HG03280 (cell line): Measurements from ENCODE around the gene KIF17.
"Not testable (repeated sequence)": the region's sequence is repeated elsewhere in the genome, so short reads cannot be mapped to it uniquely, and the experiment has no call there.

Experiments used
- ATAC-seq: cut with Tn5 transposase; IDR thresholded peaks from one replicate; pipeline ENCODE4 v1.9.1; 2021; ENCODE audit warnings: mild to moderate bottlenecking, moderate library complexity; ENCODE audit not compliant: unreplicated experiment

The KIF17 gene

DNA sequence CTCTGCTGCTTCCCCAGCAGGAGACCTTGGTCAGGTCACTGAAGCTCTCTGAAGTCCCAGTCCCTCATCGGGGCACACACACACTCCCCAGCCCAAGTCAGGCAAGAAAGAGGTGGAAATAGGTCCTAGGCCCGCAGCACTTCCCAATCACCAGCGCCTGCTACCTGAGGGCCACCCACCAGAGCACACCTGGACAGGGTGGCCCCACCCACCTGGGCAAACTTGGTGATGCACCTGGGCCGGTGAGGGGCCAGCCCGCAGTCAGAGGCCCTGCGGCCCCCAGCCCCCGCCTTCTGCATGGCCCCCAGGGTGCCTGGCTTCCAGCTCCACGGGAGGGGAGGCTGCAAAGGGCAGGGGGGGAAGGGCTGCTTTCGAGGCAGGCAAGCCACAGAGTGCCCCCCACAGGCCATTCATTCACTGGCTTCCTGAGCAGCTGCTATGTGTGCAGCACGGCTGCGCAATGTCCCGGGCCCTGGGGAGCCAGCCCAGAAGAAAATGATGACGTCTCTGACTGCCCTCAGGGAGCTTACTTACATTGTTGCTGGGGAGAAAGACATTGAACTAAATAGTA lies 10.0 kb upstream of the KIF17 start:
- no peak for ATAC-seq

DNA sequence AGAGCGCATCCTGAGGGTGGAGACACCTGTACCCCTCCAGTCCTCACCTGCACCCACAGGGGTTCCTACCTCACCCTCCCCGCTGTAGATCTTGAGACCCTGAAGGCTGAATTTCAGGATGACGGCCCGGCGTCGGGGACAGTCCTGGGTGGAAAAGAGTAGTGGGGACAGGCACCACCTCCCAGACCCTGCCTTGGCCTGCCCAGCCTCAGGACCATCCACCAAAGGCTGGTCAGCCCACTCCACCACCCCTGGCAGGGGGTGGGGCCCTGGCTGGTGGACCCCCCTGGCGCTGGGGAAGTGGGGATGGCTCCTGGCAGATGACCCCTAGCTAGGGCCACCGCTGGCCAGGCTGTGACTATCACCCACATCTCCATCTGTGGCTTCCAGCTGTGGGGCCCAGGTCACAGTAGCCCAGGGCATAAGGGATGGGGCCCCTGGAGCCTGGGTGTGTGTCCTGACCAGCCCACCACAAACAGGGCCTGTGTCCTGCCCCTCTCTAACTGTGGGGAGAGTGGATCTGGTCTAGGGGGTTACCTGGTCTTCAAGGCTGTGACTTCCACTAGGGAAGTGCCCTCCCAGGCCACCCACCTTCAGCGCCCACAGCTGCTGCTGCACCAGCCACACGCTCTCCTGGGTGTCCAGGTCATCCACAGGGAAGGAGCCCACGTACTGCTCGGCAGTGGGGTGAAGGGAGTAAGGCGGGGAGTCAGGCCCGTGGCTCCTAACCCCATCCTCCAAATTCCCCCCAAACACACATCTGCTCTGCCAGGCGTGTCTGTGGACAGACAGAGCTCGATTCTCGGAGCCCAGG lies 9.3 kb upstream of the KIF17 start:
- no peak for ATAC-seq

DNA sequence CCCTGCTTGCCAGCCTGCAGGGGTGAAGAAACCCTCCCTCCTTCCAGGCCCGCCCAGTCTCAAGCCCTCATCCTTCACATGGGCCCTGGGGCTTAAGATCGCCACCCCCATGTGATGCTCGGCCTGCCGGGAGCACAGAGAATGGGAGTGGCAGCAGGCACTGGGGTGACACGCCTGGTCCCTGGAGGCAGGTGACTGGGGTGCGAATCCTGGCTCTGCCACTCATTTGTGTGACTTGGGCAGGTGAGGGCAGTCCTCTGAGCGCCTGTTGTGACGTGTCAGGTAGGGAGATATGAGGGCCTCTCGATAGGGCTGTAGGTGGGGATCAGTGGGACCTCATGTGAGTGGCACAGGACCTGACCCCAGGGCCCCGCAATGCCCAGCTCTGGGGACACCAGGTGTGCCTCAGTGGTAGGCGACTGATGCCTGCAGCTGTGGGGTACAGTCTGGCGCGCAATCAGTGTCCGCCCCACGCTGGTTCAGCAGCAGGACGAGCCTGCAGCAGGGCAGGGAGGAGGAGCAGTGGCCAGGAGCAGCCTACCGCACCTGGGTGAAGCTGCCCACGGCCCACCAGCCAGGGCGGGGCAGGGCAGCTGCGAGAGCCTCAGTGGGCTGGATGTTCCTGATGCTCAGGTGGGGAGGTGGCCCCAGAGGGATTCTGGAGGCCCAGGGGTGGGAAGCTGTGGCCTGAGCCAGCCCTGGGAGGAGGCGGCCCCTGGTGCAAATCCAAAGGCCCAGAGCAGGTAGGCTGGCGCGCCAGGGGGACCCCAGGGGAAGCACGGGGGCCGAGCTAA lies 8.5 kb upstream of the KIF17 start:
- ATAC-seq, result no peak

DNA sequence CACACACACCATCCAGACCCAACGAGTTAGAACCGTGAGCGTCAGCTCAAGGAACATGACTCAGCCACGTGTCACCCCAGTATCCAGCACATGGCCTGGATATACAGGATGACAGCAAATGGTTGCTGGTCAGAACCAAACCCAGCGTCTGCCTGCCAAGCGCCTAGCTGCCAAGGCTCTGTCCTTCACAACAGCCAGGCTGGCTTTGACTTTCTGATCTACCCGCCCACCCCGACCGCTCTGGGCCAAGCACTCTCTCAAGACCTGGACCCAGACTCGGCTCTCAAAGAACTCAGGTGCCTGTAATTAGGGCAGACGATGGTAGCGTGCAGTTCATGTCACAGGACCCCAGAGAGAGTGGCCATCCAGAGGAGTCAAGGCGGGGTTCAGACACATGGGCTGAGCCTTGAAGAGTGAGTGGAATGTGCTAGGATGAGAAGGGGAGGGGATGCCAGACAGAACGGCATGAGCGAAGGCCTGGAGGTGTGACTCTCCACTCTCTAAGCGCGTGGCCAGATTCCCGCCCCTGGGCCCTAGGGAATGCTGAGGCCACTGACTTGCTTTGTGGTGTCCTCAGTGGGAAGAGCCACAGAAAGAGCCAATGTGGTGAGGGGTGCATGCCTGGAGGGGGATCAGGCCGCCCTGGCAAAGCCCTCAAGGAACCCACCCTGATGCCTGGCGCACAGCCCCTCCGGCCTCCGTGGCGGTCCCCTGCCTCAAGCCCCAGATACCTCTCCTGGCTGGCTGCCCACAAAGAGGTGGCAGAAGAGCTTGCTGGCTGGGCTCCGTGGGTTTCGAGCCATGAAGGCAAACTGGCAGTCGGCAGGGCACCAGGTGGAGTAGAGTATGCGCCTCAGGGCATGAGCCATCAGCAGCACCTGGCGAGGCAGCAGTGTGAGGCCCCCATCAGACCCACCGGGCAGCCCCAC lies 7.6 kb upstream of the KIF17 start:
- no peak for ATAC-seq

DNA sequence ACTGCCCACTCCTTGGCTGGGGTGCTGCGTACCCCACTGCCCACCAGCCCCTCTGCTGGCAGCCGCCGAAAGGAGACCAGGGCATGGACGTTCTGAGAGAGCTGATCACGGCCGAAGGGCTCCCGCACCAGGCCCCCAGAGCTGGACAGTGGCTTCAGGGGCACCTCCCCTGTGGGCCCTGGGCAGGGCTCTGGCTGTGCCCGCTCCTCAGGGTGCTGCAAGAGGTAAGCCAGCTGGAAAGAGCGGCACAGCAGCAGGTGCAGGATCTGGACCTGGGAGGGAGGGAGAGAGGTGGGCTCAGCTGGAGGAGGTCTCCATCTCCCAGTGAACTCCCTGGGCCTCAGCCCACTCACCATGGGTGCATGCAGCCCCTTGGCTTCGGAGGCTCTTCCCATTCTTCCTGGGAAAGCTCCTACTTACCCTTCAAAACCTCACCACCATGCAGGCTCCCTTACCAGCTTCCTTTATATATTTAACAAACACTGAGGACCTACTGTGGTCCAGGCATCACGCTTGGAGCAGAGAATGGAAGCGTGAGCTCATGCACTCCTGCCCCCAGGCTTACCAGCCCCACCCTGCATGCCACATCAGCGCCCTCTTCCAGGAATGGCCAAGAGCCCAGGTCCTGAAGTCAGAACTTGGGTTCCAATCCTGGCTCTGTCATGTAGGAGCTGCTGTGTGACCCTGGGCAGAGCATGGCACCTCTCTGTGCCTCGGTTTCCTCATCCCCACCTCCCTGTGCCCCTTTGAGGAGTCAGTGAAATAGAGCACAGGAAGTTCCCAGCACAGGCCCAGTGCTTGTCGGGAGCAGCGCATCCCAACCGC lies 6.8 kb upstream of the KIF17 start:
- no peak for ATAC-seq

DNA sequence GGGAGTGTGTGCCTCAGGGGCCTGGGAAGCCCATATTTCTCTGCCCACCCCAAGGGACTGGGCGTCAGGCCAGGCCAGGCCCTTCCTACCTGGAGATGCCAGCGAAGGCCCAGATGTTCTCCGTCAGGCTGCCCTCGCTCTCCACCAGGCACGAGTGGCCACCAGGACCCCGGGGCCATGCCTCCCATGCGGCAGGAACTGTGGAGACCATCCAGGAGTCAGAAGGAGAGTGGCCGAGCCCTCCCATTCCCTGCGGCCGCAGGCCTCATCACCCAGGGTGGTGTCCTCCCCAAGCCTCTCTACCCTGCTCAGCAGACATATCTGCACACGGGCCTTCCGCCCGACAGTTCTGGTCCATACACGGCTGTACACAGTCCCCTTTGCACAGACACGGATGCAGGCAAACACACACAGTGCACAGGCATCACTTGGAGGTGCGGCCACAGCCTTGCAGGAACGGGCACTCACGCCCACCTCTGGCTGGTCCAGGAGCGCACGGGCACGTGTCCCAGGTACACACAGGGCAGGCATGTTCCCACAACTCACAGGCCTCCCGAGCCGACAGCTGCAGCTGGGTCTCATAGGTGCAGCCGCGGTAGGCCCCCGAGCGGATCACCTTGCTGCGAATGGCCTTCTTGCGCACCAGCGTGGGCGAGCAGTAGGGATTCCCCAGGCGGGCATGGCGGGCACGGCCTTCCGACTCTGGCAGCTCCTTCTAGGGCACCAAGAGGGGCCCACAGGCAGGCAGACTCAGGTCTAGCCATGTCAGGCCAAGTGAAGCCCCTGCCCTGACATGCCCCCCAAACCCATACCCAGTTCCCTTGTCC lies 5.9 kb upstream of the KIF17 start:
- ATAC-seq, result no peak

DNA sequence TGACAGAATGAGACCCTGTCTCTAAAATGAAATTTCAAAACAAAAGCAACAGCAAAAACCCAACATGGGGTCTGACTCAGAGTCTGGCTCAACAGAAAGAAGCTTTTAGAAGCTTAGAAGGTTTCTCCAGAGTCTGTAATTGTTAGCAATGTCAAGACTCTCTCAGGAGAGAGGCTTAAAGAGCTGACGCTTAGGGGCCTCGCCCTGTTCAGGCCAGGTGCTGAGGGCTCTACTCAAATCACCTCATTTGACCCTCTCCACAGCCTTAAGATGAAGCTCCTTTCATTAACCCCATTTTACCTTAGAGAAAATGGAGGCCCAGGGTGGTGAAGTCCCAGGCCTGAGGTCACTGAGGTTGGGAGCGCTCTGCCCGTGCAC lies 5.3 kb upstream of the KIF17 start:
- no peak for ATAC-seq

DNA sequence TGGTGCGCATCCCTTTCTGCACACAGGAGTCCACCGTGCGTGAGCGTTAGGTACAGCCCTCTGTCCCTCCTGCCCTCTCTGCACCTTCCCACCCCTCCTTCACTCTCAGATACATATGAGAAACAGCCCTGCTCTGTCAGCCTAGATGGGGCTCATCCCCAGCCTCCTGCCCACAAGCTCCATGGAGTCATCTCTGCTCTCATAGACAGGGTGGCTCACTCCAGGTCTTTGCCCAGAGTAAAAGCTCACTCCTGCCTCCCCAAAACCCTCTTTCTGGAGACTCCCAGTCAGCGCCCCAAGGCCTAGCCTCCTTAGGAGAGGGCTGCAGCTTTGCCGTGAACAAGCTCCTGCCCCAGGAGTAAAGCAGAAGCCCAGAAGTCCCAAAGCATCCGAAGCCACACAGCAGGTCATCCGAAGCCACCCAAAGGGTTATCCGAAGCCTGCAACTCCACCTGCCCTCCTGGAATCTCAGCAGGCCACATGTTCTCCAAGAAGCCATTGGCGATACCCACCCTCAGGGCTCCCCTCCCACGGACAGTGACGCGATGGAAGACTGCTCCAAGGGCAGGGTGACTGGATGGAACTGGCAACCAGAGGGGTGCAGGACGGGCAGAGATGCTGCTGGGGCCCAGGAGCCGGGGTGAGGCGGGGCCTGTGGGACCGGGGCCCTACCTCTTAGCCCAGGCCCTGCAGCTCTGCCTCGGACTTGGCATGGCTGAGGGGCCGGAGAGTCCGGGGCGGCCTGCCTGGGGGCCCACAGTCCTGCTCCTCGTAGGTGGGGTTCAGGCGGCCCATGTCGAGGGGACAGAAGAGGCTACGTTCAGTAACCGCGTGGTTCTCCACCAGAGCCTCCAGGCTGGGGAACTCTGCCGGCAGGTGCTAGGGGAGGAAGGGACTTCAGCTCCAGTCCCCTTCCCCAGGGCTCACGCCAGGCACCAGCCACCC lies 3.6 kb upstream of the KIF17 start:
- ATAC-seq, result no peak

DNA sequence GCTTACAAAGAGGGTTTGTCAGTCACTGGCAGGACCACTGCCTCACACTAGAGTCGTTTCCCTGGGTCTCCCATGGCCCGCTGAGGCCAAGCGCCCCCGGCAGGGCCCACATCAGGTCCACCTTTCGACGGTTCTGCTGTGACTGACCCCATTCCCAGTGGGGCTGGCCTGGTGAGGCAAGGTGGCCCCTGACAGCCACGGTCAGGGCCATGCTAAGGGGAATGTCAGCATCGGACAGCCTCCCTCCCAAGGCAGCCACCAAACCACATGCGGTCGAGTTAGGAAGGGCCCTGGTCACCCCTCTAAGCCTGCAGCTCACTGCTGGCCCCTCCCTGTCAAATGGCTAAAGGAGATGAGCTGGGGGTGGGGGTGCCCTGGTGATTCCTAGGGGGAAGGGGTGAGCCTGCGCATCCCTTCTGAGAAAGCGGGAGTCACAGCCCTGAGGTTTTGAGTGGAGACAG lies 2.9 kb upstream of the KIF17 start:
- no peak for ATAC-seq

DNA sequence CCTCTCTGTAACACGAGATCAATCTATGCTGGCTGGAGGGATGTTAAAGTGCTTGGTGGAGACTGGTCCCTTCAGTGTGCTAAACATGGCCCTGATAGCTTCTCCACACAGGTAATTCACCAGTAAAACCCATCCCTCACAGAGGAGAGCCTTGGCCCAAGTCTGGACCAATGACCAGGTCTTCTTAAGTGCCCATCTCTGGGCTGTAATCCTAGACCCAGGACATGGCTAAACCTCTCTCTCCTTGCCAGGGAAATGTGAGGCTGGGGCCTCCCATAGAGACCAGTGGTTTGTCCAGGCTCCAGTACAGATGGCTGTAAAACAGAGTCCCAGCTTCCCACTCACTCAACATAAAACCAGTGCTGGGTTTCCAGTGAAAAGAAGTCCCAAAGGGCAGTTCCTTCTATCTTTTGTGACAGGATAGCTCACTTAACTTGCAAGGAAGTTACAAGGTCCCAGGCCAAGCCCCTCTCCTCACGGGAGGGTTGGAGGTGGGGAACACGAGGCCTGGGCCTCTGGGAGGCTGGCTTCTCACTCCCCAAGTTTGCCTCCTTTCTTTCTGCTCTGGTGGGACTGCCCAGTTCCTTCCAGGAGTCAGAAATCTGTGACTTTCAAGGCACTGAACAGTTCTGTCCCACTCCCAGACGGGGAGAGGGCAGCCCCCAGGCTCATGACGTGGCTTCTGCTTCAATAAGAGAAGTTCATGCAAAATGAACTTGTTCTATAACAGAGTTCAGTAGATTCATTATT lies 2.2 kb upstream of the KIF17 start:
- ATAC-seq, result no peak

DNA sequence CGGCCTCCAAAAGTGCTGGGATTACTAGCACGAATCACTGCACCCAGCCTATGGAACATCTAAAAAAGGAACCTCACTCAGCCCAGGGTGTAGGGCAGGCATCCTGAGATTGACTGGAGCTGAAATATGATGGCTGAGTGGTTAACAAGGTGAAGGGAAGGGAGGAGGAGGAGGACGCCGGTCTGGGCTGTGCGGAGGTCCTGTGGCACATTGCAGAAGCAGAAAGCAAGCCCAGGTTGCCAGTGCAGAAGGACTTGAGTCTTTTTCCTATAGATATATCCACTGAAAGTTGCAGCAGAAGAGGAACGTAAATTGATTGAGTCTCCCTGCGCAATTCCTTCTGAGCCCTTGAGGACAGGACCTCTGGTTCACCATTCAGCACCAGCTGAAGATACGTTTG lies 1.5 kb upstream of the KIF17 start:
- ATAC-seq, result no peak

DNA sequence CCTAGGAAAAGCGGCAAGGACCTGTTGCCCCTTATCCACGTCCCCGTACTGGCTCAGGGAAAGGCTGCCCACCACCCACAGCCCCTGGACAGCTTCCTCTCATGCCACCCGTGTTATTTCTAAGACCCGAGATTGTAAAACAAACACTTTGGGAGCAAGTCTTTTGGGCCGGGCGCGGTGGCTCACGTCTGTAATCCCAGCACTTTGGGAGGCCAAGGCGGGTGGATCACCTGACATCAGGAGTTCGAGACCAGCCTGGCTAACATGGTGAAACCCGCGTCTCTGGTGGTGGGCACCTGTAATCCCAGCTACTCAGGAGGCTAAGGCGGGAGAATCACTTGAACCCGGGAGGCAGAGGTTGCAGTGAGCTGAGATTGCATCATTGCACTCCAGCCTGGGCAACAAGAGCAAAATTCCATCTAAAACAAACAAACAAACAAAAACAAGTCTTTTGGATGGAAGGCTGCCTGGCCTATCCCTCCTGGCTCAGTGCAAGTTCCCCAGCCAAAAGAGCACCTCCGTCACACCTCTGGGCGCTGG lies 606 bp upstream of the KIF17 start:
- ATAC-seq, result not testable (repeated sequence)

DNA sequence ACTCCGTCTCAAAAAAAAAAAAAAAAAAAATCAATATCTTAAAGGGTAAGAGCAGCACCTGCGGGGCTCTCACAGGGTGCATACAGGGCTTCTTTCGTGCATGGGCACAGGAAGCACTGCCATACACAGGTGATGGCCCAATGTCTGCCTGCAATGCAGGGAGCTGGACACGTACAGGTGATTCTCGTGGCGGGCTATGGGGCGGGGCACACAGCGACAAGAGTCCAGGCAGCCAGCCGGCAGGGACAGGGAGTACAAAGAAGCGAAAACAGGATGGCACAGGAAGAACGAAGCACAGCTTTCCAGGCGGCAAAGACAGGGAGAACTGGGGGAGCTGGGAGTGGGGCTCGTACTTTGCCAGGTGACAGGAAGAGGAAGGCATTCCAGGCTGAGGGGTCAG lies 1.6 kb downstream of the KIF17 start:
- ATAC-seq, result no peak

DNA sequence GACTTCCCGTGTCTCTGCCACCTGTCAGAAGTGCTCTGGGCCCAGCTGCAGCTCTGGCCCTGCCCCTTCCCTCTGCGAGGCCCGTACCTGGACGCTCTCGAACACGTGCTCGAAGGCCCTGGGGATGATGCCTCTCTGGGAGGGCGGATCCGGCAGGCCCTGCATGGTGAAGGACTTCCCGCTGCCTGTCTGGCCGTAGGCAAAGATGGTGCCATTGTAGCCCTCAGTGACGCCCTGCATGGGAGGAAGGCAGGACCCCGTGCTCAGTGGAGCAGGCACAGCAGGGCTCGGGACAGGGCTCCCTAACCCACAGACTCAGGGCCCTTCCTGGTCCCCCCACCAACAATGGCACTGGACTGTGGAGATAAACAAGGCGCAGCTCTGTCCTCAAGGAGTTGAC lies 2.4 kb downstream of the KIF17 start:
- ATAC-seq, result no peak

DNA sequence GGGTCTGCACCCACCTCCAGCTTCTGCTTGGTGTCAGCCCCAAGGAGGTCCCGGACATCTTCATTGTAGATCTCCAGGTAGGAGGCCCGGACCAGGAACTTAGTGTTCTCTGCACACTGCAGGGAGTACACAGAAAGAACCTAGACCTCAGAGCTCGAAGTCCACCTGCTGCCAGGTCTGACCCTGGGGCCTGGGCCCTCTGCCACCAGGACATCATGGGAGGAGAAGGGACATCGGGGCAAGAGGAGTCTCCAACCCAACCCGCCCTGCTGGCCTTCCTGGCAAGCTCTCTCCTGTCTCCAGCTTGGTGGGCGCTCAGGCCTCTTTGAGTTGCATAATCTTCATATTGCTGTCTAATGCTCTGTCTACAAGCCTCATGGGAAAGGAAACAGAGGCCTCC lies 4.4 kb downstream of the KIF17 start:
- no peak for ATAC-seq

DNA sequence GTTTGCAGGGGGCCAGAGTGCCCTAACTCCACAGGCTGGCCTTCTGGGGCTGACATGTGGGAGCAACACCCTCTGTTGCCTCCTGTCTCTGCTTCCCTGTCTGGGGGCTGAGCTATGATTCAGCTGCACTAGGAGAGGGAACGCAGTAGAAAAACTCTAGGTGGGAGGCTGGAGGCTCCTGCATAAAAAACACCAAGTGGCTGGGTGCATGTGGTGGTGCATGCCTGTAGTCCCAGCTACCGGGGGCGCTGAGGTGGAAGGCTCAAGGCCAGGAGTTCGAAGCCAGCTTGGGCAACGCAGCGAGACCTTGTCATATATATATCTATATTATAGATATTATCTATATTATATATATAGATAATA lies 5.6 kb downstream of the KIF17 start:
- ATAC-seq, result no peak
